AG09309 (cell line): ENCODE measurements around the gene CACNA1E.
"Not testable (repeated sequence)": the region's sequence is repeated elsewhere in the genome, so short reads cannot be mapped to it uniquely, and the experiment has no call there.

Experiments
- DNase-seq: peaks from one replicate; pipeline ENCODE4 v3.0.0-alpha.2; 2010; ENCODE audit warnings: low read depth
- H3K4me3 ChIP-seq: 2 replicates; pipeline ENCODE4 v1.5.1; 2011; ENCODE audit warnings: mild to moderate bottlenecking, low read depth, low read length, moderate library complexity; ENCODE audit not compliant: control insufficient read depth
- CTCF ChIP-seq: IDR thresholded peaks from 2 replicates; pipeline ENCODE4 v1.5.1; 2011; ENCODE audit warnings: mild to moderate bottlenecking, low read depth, low read length, inconsistent platforms; ENCODE audit not compliant: insufficient read depth, control insufficient read depth; ENCODE audit errors: missing control alignments

CACNA1E gene

GRCh38 chr1:181531951-181532600, 48.8 kb downstream of the CACNA1E start:
- no peak for TF ChIP-seq CTCF
- H3K4me3 ChIP-seq, result no peak overlapping the region
- no peak for DNase-seq

- DNase-seq, result no peak
- no peak overlapping the region for H3K4me3 ChIP-seq
- no peak for TF ChIP-seq CTCF
These were observed 55.5 kb downstream of the CACNA1E start for GRCh38 chr1:181538836-181539235.

- no peak for DNase-seq
- TF ChIP-seq CTCF, result no peak
These were observed 58.1 kb downstream of the CACNA1E start for GRCh38 chr1:181541458-181541857.

GRCh38 chr1:181541947-181542346, 58.6 kb downstream of the CACNA1E start:
- no peak for DNase-seq
- TF ChIP-seq CTCF, result no peak
- no peak overlapping the region for H3K4me3 ChIP-seq

More at GRCh38 chr1:181541458-181541857, 58.1 kb downstream of the CACNA1E start:
- no peak overlapping the region for H3K4me3 ChIP-seq

GRCh38 chr1:181542406-181542805, 59.1 kb downstream of the CACNA1E start:
- not testable (repeated sequence) for DNase-seq, H3K4me3 ChIP-seq

GRCh38 chr1:181545395-181545794, 62.1 kb downstream of the CACNA1E start:
- DNase-seq, result no peak
- H3K4me3 ChIP-seq, result no peak overlapping the region
- TF ChIP-seq CTCF, result no peak

GRCh38 chr1:181548497-181548896, 65.2 kb downstream of the CACNA1E start:
- TF ChIP-seq CTCF, result no peak
- DNase-seq, result no peak
- no peak overlapping the region for H3K4me3 ChIP-seq
